Parathyroid adenoma (tissue), 2 donors: ENCODE results near the gene DSCAM.

Source experiments
- H2AFZ ChIP-seq: fragments of 300-600 bp; sonication (generic); one replicate; pipeline ENCODE4 v1.7.0; 2017; ENCODE audit warnings: antibody characterized with exemption, mild to moderate bottlenecking
- H3K27ac ChIP-seq: fragments of 300-600 bp; sonication (generic); one replicate; pipeline ENCODE4 v1.7.0; 2017
- H3K27me3 ChIP-seq: fragments of 300-600 bp; sonication (generic); one replicate; pipeline ENCODE4 v1.7.0; 2017; ENCODE audit warnings: low read length; ENCODE audit not compliant: control insufficient read depth, insufficient read depth
- H3K36me3 ChIP-seq: fragments of 300-600 bp; sonication (generic); one replicate; pipeline ENCODE4 v1.7.0; 2017; ENCODE audit warnings: low read length; ENCODE audit not compliant: control insufficient read depth, insufficient read depth
- H3K4me1 ChIP-seq: fragments of 300-600 bp; sonication (generic); one replicate; pipeline ENCODE4 v1.7.0; 2017; ENCODE audit warnings: control low read depth
- H3K4me2 ChIP-seq: fragments of 300-600 bp; sonication (generic); one replicate; pipeline ENCODE4 v1.7.0; 2017; ENCODE audit warnings: low read length
- H3K4me3 ChIP-seq: fragments of 300-600 bp; sonication (generic); one replicate; pipeline ENCODE4 v1.7.0; 2017; ENCODE audit warnings: low read depth, low read length
- H3K79me2 ChIP-seq: fragments of 300-600 bp; sonication (generic); one replicate; pipeline ENCODE4 v1.7.0; 2017; ENCODE audit warnings: control low read depth
- H3K9ac ChIP-seq: fragments of 300-600 bp; sonication (generic); one replicate; pipeline ENCODE4 v1.7.0; 2017; ENCODE audit warnings: mild to moderate bottlenecking
- H3K9me3 ChIP-seq: fragments of 300-600 bp; sonication (generic); one replicate; pipeline ENCODE4 v1.7.0; 2017; ENCODE audit warnings: low read length; ENCODE audit not compliant: control insufficient read depth
- CTCF ChIP-seq: fragments of 300-600 bp; sonication (generic); IDR thresholded peaks from one replicate; pipeline ENCODE4 v1.7.0; 2017; ENCODE audit warnings: antibody characterized with exemption, mild to moderate bottlenecking
- donor health status: primary hyperparathyroidism.

The DSCAM gene

GRCh38 chr21:40706176-40706575 is 140.8 kb downstream of the DSCAM start:
- Histone ChIP-seq H3K27me3 (no peaks in the 10 kb centered on the region), H3K9ac (no peak overlapping the region), H3K79me2 (no peaks in the 10 kb centered on the region), H2AFZ (no peak overlapping the region), H3K9me3 (no peaks in the 10 kb centered on the region), H3K36me3 (no peaks in the 10 kb centered on the region), H3K4me2 (no peak overlapping the region), H3K4me3 (no peak overlapping the region), H3K27ac (no peak overlapping the region), H3K4me1 (no peaks in the 10 kb centered on the region)
- TF ChIP-seq CTCF: no peak

GRCh38 chr21:40704141-40704540 is 142.8 kb downstream of the DSCAM start:
- Histone ChIP-seq H3K9ac (no peak overlapping the region), H2AFZ (no peak overlapping the region), H3K4me1 (no peaks in the 10 kb centered on the region), H3K27me3 (no peaks in the 10 kb centered on the region), H3K9me3 (no peaks in the 10 kb centered on the region), H3K4me2 (no peak overlapping the region), H3K27ac (no peak overlapping the region), H3K4me3 (no peak overlapping the region), H3K36me3 (no peaks in the 10 kb centered on the region), H3K79me2 (no peaks in the 10 kb centered on the region)
- no peak for TF ChIP-seq CTCF

GRCh38 chr21:40699366-40699765 is 147.6 kb downstream of the DSCAM start:
- Histone ChIP-seq H3K4me1 (no peaks in the 10 kb centered on the region), H3K27me3 (no peaks in the 10 kb centered on the region), H3K4me3 (no peak overlapping the region), H3K27ac (no peak overlapping the region), H3K4me2 (no peak overlapping the region), H3K36me3 (no peaks in the 10 kb centered on the region), H3K9me3 (no peaks in the 10 kb centered on the region), H3K79me2 (no peaks in the 10 kb centered on the region), H2AFZ (no peak overlapping the region), H3K9ac (no peak overlapping the region)
- TF ChIP-seq CTCF: no peak

- no peaks in the 10 kb centered on the region for H3K4me1 ChIP-seq
- TF ChIP-seq CTCF: no peak
- H3K9me3 ChIP-seq: no peaks in the 10 kb centered on the region
- no peak overlapping the region for H2AFZ ChIP-seq
- H3K27me3 ChIP-seq: no peaks in the 10 kb centered on the region
- H3K27ac ChIP-seq: no peak overlapping the region
- H3K4me3 ChIP-seq: no peak overlapping the region
- H3K9ac ChIP-seq: no peak overlapping the region
- no peak overlapping the region for H3K4me2 ChIP-seq
- no peaks in the 10 kb centered on the region for H3K36me3 ChIP-seq
- no peaks in the 10 kb centered on the region for H3K79me2 ChIP-seq
Measured at GRCh38 chr21:40696246-40696645, 150.7 kb downstream of the DSCAM start.

GRCh38 chr21:40689840-40690360 is 157.1 kb downstream of the DSCAM start:
- no peak overlapping the region for H3K4me2 ChIP-seq
- H3K9me3 ChIP-seq: no peaks in the 10 kb centered on the region
- no peaks in the 10 kb centered on the region for H3K27me3 ChIP-seq
- no peaks in the 10 kb centered on the region for H3K79me2 ChIP-seq
- H2AFZ ChIP-seq: no peak overlapping the region
- no peak overlapping the region for H3K27ac ChIP-seq
- H3K4me1 ChIP-seq: no peaks in the 10 kb centered on the region
- H3K9ac ChIP-seq: no peak overlapping the region
- no peak overlapping the region for H3K4me3 ChIP-seq
- no peaks in the 10 kb centered on the region for H3K36me3 ChIP-seq
- no peak for TF ChIP-seq CTCF
